ENCODE measurements around the gene EPN1. TPM values are rescaled to one million over a fixed set of nuclear protein-coding genes. Genes with fewer than 3 reads are reported as not detected.
A peak's percentile ranks its signal among the peaks of the same experiment; 100 is the strongest.

The EPN1 gene
- total RNA-seq, 1 donor from 2014 or later = 117 TPM

DNA sequence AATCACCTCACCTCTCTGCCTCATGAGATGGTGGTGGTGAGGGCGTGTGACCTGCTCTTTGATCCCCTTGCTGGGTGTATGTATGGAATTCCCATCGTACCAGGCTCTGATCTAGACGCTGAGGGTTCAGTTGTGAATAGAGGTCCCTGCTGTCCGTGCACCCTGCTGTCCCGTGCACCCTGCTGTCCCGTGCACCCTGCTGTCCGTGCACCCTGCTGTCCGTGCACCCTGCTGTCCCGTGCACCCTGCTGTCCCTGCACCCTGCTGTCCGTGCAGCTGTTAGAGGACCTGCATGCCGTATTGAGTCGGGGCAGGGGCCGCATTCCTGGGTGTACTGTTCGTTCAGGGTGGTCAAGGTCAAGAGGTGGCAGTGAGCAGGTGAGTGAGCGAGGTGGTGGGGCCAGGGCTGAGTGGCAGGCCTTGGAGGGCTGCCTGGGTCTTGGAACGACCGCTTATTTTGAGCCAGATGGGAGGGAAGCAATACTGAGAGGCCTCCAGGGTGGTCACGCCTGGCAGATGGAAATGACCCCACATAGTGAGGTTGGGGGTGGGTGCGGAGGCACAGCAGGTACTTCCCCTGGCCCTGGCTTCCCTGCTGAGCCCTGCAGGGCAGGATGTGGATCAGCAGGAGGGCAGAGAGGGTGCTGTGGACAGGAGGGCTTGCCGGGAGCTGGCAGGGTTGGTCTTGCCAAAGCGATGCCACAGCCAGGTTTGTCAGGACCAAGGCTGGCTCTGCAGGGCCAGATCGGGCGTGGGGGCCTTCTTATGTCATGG, 4.6 kb upstream of the EPN1 start:
- intact Hi-C loops (cut with DNase I) = no loop called here
- TF ChIP-seq CTCF (IDR thresholded peaks at IDR 0.05) = no peak
- Histone ChIP-seq H3K4me3 (no peak overlapping the region), H3K4me1 (peaks cover 4% of the 10 kb centered on the region), H3K27me3 (no peaks in the 10 kb centered on the region), H3K27ac (no peak overlapping the region), H3K9me3 (no peaks in the 10 kb centered on the region), H3K36me3 (peaks cover 84% of the 10 kb centered on the region)
- ATAC-seq = no peak
- DNase-seq = no peak

DNA sequence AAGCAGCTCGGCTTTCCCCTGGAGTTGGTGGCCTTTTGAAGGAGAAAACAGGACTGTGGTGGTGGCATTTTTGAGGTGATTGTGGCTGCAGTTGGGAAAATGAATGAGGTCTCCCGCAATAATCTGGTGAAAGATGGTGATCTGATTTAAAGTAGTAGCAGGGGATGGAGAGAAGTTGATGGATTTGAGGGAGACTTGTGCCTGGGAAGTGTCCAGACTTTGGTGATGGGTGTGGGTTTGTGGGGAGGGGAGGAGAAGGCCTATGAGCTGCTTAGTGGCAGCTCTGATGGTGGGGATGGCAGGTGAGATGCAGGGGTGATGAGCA, 4.0 kb upstream of the EPN1 start:
- ATAC-seq (no peak), DNase-seq (no peak)
- H3K27me3 ChIP-seq = no peaks in the 10 kb centered on the region
- H3K4me1 ChIP-seq = peaks cover 8% of the 10 kb centered on the region
- TF ChIP-seq CTCF (IDR thresholded peaks at IDR 0.05) = no peak
- H3K36me3 ChIP-seq = peaks cover 79% of the 10 kb centered on the region
- intact Hi-C loops (cut with DNase I) = no loop called here
- no peaks in the 10 kb centered on the region for H3K9me3 ChIP-seq
- no peak overlapping the region for H3K27ac ChIP-seq
- H3K4me3 ChIP-seq = no peak overlapping the region

- H3K4me3 ChIP-seq = no peak overlapping the region
- H3K36me3 ChIP-seq = peaks cover 65% of the 10 kb centered on the region
- intact Hi-C loops (cut with DNase I) = no loop called here
- H3K27ac ChIP-seq = no peak overlapping the region
- H3K9me3 ChIP-seq = no peaks in the 10 kb centered on the region
- peaks cover 22% of the 10 kb centered on the region for H3K4me1 ChIP-seq
- ATAC-seq = no peak
- no peak for DNase-seq
- H3K27me3 ChIP-seq = no peaks in the 10 kb centered on the region
- TF ChIP-seq CTCF (IDR thresholded peaks at IDR 0.05) = no peak
Measured at GRCh38 chr19:55672418-55672817, 2.6 kb upstream of the EPN1 start.

DNA sequence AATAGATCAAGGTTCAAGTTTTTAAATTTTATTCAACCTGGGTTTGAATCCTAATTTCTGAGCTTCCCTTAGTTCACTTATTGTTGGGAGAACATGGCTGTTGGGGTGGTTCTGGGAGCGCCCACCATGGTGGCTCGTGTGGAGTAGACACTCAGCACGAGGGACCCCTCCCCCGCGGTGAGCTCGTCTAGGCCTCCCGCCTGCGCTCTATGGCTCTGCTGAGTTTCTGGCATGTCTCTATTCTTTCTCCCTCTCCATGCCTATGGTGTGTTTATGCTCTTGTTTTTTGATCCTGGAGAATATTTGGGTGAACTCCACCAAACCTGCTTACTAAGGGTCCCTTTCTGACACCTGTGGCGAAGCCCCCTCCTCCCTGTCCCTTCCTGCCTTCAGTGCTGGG, 1.6 kb upstream of the EPN1 start:
- Histone ChIP-seq H3K9me3 (no peaks in the 10 kb centered on the region), H3K27ac (no peak overlapping the region), H3K4me1 (peaks cover 33% of the 10 kb centered on the region), H3K27me3 (no peaks in the 10 kb centered on the region), H3K36me3 (peaks cover 58% of the 10 kb centered on the region), H3K4me3 (no peak overlapping the region)
- intact Hi-C loops (cut with DNase I) = no loop called here
- no peak for TF ChIP-seq CTCF (IDR thresholded peaks at IDR 0.05)
- ATAC-seq (no peak), DNase-seq (no peak)

GRCh38 chr19:55673889-55674288, 1.1 kb upstream of the EPN1 start:
- no peak overlapping the region for H3K27ac ChIP-seq
- no peaks in the 10 kb centered on the region for H3K9me3 ChIP-seq
- peaks cover 36% of the 10 kb centered on the region for H3K4me1 ChIP-seq
- no peak for DNase-seq
- H3K27me3 ChIP-seq = no peaks in the 10 kb centered on the region
- TF ChIP-seq CTCF (IDR thresholded peaks at IDR 0.05) = no peak
- intact Hi-C loops (cut with DNase I) = no loop called here
- ATAC-seq = no peak
- no peak overlapping the region for H3K4me3 ChIP-seq
- H3K36me3 ChIP-seq = peaks cover 58% of the 10 kb centered on the region

DNA sequence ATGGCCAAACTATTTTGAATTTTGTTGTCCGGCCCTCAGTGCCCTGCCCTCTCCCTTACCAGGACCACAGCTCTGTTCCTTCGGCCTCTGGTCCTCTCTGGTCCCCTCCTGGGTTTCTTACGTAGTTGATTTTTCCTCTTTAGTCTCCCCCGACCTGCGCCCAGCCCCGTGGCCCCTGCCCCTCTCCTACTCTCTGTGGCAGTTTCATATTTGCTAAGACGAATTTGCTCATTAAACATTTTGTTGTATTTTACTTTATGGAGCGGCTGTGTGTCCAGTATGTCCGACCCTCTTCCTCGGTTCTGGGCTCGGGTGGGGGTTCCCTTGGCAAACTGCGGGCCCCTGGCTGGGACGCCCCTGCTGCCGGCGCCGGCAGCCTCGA, 576 bp upstream of the EPN1 start:
- Histone ChIP-seq H3K36me3 (peaks cover 58% of the 10 kb centered on the region), H3K27ac (peak overlapping the region; percentile 85), H3K9me3 (no peaks in the 10 kb centered on the region), H3K4me3 (peak overlapping the region; percentile 82), H3K4me1 (peaks cover 38% of the 10 kb centered on the region), H3K27me3 (no peaks in the 10 kb centered on the region)
- DNase-seq (no peak), ATAC-seq (no peak)
- no peak for TF ChIP-seq CTCF (IDR thresholded peaks at IDR 0.05)
- intact Hi-C loops (cut with DNase I) = no loop called here

All from upper lobe of right lung (tissue), 1 donor.